Upper lobe of left lung (tissue), 6 donors: Measurements from ENCODE around the gene LRPAP1. TPM values are rescaled to one million over a fixed set of nuclear protein-coding genes. Genes with fewer than 3 reads are reported as not detected.
A peak's percentile ranks its signal among the peaks of the same experiment; 100 is the strongest.

ENCODE experiments used
- ATAC-seq, 2 donors: fragments of 200-7000 bp; cut with Tn5 transposase; one replicate each; pipeline ENCODE4 v1.9.1; 2022; ENCODE audit warnings: mild to moderate bottlenecking in 2 of 2, moderate library complexity in 2 of 2; ENCODE audit not compliant: low FRiP score in 2 of 2
- DNase-seq, 2 donors: peaks; one replicate each; pipeline ENCODE4 v3.0.0-alpha.2; 2019 to 2020
- H3K27ac ChIP-seq, 4 donors: fragments of 200-600 bp; sonication (generic); one replicate each; pipeline ENCODE4 v1.5.1; 2016 to 2019
- H3K27me3 ChIP-seq, 4 donors: fragments of 200-600 bp; sonication (generic); one replicate each; pipeline ENCODE4 v1.5.1; 2017 to 2019
- H3K36me3 ChIP-seq, 4 donors: fragments of 200-600 bp; sonication (generic); one replicate each; pipeline ENCODE4 v1.5.1; 2016 to 2019
- H3K4me1 ChIP-seq, 4 donors: fragments of 200-600 bp; sonication (generic); one replicate each; pipeline ENCODE4 v1.5.1; 2018 to 2019
- H3K4me3 ChIP-seq, 4 donors: fragments of 200-600 bp; sonication (generic); one replicate each; pipeline ENCODE4 v1.5.1; 2017 to 2019; ENCODE audit warnings: mild to moderate bottlenecking in 2 of 4, moderate library complexity in 1 of 4
- H3K9me3 ChIP-seq, 4 donors: fragments of 200-600 bp; sonication (generic); one replicate each; pipeline ENCODE4 v1.5.1; 2018 to 2019
- EP300 ChIP-seq, 4 donors: sonication (generic); formaldehyde crosslinking; IDR thresholded peaks; one replicate each; pipeline ENCODE4 v1.5.1; 2017; ENCODE audit warnings: antibody characterized with exemption in 4 of 4, control low read depth in 2 of 4
- POLR2A ChIP-seq, 4 donors: fragments of 450-650 bp; IDR thresholded peaks; one replicate each; pipeline ENCODE4 v1.5.1; 2016 to 2017; ENCODE audit warnings: antibody characterized with exemption in 4 of 4, mild to moderate bottlenecking in 2 of 4
- POLR2AphosphoS5 ChIP-seq, 2 donors: sonication (generic); formaldehyde crosslinking; IDR thresholded peaks; one replicate each; pipeline ENCODE4 v1.5.1; 2017; ENCODE audit warnings: antibody characterized with exemption in 2 of 2
- WGBS, 2 donors: methylation state at CpG; one replicate each; pipeline ENCODE4 v1.1.5; 2017 to 2018; 5-methylcytosine and 5-hydroxymethylcytosine counted together
- total RNA-seq, 6 donors: library from RNA; depleted of rRNA in 4 of 6; stranded (reverse); fragments of >200 nt in 4 of 6; gene quantifications; one replicate each; pipeline versions ENCODE4 v1.1.0 to v1.2.1, GENCODE V29; 2016 to 2021
- TF ChIP-seq, protein P1 (sequence below), 6 experiments: fragments of 450-650 bp in 4 of 6; fragments of 200-600 bp in 2 of 6; sonication (generic) in 2 of 6; IDR thresholded peaks; one replicate each; pipeline ENCODE4 v1.5.1; 2016 to 2019; ENCODE audit warnings: antibody characterized with exemption in 6 of 6
- donor health status: DM: no; HTN: no; CAD: no; lungs with moderate emphysema.
- donor health status: DM: no; HTN: yes; CAD: no; lungs with severe emphysema.

Gene LRPAP1
- total RNA-seq, 6 donors from 2014 or later: 98.5 to 267 (median 251) TPM

DNA sequence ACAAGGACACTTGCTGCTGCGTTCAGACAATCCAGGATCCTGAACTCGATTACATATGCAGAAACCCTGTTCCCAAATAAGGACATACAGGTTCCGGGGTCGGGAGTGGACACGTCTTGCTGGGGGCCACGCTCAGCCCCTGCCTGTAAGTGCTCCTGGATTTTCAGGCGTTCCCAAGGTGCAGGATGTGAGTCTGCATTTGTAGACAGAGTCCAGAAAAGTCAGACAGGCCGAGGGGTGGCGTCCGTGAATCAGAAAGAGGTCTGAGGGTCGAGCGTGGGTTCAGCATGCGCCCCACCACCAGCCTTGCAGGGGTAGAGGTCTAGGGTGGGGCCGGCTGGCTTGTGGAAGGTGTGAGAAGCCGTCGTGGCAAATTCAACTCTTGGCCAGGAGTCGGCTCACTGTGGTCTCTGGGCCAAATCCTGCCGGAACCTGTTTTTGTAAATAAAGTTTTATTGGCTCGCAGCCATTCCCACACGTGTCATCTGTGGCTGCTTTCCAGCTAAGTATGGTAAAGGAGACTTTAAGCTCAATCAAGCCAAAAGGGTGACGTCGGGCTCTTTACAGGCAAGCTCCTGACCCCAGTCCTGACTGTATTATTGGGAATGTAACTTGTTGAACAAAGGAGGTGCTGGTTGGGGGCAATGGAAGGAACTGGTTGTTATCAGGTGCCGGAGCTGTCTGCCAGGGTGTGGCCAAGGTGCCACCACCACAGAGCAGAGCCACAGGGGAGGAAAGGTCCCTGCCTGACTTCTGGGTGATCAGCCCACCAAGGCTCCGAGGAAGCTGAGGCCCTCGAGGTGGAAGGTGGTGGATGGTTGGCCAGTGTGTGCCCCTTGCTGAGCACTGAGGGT, 61.8 kb downstream of the LRPAP1 start:
- DNase-seq (no peak), ATAC-seq (no peak)
- 47 to 68% methylated on average over 17 to 25 of the region's 25 CpGs for WGBS, 2 donors
- TF ChIP-seq POLR2AphosphoS5 (IDR thresholded peaks at IDR 0.05) (no peak), POLR2A (IDR thresholded peaks at IDR 0.05) (no peak), EP300 (IDR thresholded peaks at IDR 0.05) (no peak)
- TF ChIP-seq, protein P1, sequence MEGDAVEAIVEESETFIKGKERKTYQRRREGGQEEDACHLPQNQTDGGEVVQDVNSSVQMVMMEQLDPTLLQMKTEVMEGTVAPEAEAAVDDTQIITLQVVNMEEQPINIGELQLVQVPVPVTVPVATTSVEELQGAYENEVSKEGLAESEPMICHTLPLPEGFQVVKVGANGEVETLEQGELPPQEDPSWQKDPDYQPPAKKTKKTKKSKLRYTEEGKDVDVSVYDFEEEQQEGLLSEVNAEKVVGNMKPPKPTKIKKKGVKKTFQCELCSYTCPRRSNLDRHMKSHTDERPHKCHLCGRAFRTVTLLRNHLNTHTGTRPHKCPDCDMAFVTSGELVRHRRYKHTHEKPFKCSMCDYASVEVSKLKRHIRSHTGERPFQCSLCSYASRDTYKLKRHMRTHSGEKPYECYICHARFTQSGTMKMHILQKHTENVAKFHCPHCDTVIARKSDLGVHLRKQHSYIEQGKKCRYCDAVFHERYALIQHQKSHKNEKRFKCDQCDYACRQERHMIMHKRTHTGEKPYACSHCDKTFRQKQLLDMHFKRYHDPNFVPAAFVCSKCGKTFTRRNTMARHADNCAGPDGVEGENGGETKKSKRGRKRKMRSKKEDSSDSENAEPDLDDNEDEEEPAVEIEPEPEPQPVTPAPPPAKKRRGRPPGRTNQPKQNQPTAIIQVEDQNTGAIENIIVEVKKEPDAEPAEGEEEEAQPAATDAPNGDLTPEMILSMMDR (IDR thresholded peaks at IDR 0.05): no peak
- Histone ChIP-seq H3K36me3 (no peaks in the 10 kb centered on the region), H3K27me3 (no peaks in the 10 kb centered on the region), H3K4me3 (no peak overlapping the region), H3K9me3 (no peaks in the 10 kb centered on the region), H3K27ac (no peak overlapping the region), H3K4me1 (peaks cover 0 to 11% (median 0%) of the 10 kb centered on the region in 4 donors)

- ATAC-seq (no peak), DNase-seq (peak in 1 of 2 donors; percentile 68)
- Histone ChIP-seq H3K27ac (no peak overlapping the region), H3K4me3 (no peak overlapping the region), H3K36me3 (no peaks in the 10 kb centered on the region), H3K9me3 (no peaks in the 10 kb centered on the region), H3K4me1 (peaks cover 0 to 11% (median 0%) of the 10 kb centered on the region in 4 donors), H3K27me3 (no peaks in the 10 kb centered on the region)
- TF ChIP-seq POLR2A (IDR thresholded peaks at IDR 0.05) (no peak), EP300 (IDR thresholded peaks at IDR 0.05) (no peak), POLR2AphosphoS5 (IDR thresholded peaks at IDR 0.05) (no peak)
- TF ChIP-seq, protein P1 (IDR thresholded peaks at IDR 0.05): no peak
- WGBS, 2 donors: 74 to 82% methylated on average over 18 to 31 of the region's 31 CpGs
Measured at GRCh38 chr4:3469386-3470243, 62.6 kb downstream of the LRPAP1 start.

DNA sequence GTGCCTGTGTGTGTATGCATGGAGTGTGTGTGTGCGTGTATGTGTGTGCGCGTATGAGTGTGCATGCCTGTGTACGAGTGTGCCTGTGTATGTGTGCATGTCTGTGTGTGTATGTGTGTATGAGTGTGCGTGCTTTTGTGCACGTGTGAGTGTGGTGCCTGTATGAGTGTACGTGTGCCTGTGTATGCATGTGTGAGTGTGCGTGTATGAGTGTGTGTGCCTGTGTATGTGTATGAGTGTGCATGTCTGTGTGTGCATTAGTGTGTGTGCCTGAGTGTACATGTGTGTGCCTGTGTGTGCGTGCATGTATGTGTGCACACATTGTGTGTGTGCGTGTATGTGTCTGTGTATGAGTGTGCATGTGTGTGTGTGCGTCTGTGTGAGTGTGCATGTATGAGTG, 63.4 kb downstream of the LRPAP1 start:
- Histone ChIP-seq H3K36me3 (no peaks in the 10 kb centered on the region), H3K27me3 (peaks cover 0 to 2% (median under 1%) of the 10 kb centered on the region in 4 donors), H3K4me3 (no peak overlapping the region), H3K4me1 (peaks cover 0 to 15% (median 3%) of the 10 kb centered on the region in 4 donors), H3K27ac (no peak overlapping the region), H3K9me3 (no peaks in the 10 kb centered on the region)
- TF ChIP-seq EP300 (IDR thresholded peaks at IDR 0.05): no peak
- TF ChIP-seq, protein P1 (IDR thresholded peaks at IDR 0.05): no peak
- TF ChIP-seq POLR2AphosphoS5 (IDR thresholded peaks at IDR 0.05): no peak
- TF ChIP-seq POLR2A (IDR thresholded peaks at IDR 0.05): no peak
- DNase-seq (no peak), ATAC-seq (no peak)
- WGBS, 2 donors: 85 to 86% methylated on average over 11 of the region's 11 CpGs

DNA sequence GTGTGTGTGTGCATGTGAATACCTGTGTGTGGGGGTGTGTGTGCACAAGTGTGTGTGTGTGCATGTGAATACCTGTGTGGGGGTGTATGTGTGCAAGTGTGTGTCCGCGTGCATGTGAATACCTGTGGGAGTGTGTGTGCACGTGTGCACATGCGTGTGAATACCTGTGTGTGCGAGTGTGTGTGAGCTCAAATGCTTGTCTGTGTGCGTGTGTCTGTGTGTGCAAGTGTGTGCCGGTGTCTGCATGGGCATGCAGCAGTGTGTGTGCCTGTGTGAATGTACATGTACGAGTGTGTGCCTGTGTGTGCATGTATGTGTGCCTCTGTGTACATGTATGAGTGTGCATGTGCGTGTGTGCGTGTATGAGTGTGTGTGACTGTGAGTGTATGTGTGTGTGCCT, 64.1 kb downstream of the LRPAP1 start:
- Histone ChIP-seq H3K9me3 (no peaks in the 10 kb centered on the region), H3K27me3 (peaks cover 0 to 8% (median 4%) of the 10 kb centered on the region in 4 donors), H3K4me3 (no peak overlapping the region), H3K27ac (no peak overlapping the region), H3K36me3 (no peaks in the 10 kb centered on the region), H3K4me1 (peaks cover 6 to 21% (median 8%) of the 10 kb centered on the region in 4 donors)
- no peak for TF ChIP-seq POLR2AphosphoS5 (IDR thresholded peaks at IDR 0.05)
- WGBS, 2 donors: 88 to 89% methylated on average over 10 of the region's 10 CpGs
- DNase-seq: no peak
- no peak for ATAC-seq

GRCh38 chr4:3467601-3468031, 64.6 kb downstream of the LRPAP1 start:
- DNase-seq: peak in 1 of 2 donors; percentile 37
- 66 to 87% methylated on average over 8 to 15 of the region's 15 CpGs for WGBS, 2 donors
- Histone ChIP-seq H3K9me3 (no peaks in the 10 kb centered on the region), H3K27me3 (peaks cover 0 to 12% (median 5%) of the 10 kb centered on the region in 4 donors), H3K27ac (no peak overlapping the region), H3K36me3 (no peaks in the 10 kb centered on the region), H3K4me3 (no peak overlapping the region), H3K4me1 (peaks cover 7 to 27% (median 12%) of the 10 kb centered on the region in 4 donors)
- no peak for ATAC-seq
- TF ChIP-seq POLR2AphosphoS5 (IDR thresholded peaks at IDR 0.05) (no peak), EP300 (IDR thresholded peaks at IDR 0.05) (no peak), POLR2A (IDR thresholded peaks at IDR 0.05) (no peak)
- TF ChIP-seq, protein P1 (IDR thresholded peaks at IDR 0.05): no peak
